Measurements from ENCODE around the gene PPP1R13B. TPM values are rescaled to one million over a fixed set of nuclear protein-coding genes. Genes with fewer than 3 reads are reported as not detected.

PPP1R13B gene
- total RNA-seq, 1 donor from 2014 or later, result 2.5 TPM

DNA sequence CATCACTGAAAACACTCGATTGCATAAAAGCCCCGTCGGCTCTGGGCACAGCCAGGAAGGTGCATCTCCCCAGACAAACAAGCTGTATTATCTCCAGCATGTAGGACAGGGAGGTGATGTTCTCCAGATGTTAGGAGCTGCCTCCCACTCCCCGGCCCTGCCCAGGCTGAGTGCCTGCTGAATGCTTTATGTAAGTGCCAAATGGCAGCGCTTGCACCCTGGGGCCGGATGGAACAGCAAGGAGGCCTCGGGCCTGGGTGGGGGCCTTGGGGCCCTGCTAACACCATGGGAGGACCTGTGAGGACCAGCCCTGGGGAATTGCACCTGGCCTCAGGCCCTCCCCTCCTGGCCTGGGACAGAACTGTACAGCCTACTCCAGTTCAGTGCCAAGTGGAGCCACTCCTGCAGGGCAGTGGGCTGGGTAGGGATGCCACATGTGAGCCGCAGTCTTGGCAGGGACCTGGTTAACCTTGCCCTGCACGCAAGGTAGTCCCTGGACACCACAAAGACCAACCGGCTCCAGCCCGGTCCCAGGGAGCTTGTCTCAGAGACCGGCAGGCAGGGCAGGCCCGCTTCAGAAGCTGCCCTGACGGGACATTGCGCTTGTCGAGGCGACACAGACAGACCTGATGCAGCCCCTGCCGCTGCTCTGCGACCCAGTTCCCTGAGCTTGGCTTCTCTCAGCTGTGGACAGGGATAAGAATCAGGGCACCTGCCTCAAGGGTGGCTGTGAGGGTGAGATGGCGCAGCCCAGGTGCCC lies 35.3 kb upstream of the PPP1R13B start:
- Histone ChIP-seq H3K4me3 (no peak overlapping the region), H3K9me3 (ENCODE audit: low read depth) (no peaks in the 10 kb centered on the region), H3K4me2 (no peak overlapping the region), H4K20me1 (ENCODE audit: low read depth) (no peaks in the 10 kb centered on the region), H3K27me3 (peaks cover 13% of the 10 kb centered on the region), H3K36me3 (no peaks in the 10 kb centered on the region), H3K4me1 (peaks cover 14% of the 10 kb centered on the region), H3F3A (ENCODE audit: low read depth) (peaks cover 7% of the 10 kb centered on the region), H3K27ac (no peak overlapping the region), H3K79me2 (ENCODE audit: low read depth) (no peaks in the 10 kb centered on the region), H3K9ac (no peak overlapping the region), H2AFZ (replicated peaks) (no peak overlapping the region)
- TF ChIP-seq EZH2 (IDR thresholded peaks at IDR 0.05), result no peak
- TF ChIP-seq EZH2phosphoT487 (IDR thresholded peaks at IDR 0.05), result no peak
- TF ChIP-seq, protein P1, sequence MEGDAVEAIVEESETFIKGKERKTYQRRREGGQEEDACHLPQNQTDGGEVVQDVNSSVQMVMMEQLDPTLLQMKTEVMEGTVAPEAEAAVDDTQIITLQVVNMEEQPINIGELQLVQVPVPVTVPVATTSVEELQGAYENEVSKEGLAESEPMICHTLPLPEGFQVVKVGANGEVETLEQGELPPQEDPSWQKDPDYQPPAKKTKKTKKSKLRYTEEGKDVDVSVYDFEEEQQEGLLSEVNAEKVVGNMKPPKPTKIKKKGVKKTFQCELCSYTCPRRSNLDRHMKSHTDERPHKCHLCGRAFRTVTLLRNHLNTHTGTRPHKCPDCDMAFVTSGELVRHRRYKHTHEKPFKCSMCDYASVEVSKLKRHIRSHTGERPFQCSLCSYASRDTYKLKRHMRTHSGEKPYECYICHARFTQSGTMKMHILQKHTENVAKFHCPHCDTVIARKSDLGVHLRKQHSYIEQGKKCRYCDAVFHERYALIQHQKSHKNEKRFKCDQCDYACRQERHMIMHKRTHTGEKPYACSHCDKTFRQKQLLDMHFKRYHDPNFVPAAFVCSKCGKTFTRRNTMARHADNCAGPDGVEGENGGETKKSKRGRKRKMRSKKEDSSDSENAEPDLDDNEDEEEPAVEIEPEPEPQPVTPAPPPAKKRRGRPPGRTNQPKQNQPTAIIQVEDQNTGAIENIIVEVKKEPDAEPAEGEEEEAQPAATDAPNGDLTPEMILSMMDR (IDR thresholded peaks at IDR 0.05), result no peak
- Mint-ChIP-seq H3K9me3 (no peaks in the 10 kb centered on the region), H3K36me3 (no peaks in the 10 kb centered on the region), H3K27me3 (ENCODE audit: insufficient read depth, low read depth) (peaks cover 2% of the 10 kb centered on the region), H3K4me1 (peaks cover 39% of the 10 kb centered on the region), H3K27ac (no peak overlapping the region), H3K4me3 (no peak overlapping the region)
- DNase-seq (ENCODE audit: low spot score), result no peak

DNA sequence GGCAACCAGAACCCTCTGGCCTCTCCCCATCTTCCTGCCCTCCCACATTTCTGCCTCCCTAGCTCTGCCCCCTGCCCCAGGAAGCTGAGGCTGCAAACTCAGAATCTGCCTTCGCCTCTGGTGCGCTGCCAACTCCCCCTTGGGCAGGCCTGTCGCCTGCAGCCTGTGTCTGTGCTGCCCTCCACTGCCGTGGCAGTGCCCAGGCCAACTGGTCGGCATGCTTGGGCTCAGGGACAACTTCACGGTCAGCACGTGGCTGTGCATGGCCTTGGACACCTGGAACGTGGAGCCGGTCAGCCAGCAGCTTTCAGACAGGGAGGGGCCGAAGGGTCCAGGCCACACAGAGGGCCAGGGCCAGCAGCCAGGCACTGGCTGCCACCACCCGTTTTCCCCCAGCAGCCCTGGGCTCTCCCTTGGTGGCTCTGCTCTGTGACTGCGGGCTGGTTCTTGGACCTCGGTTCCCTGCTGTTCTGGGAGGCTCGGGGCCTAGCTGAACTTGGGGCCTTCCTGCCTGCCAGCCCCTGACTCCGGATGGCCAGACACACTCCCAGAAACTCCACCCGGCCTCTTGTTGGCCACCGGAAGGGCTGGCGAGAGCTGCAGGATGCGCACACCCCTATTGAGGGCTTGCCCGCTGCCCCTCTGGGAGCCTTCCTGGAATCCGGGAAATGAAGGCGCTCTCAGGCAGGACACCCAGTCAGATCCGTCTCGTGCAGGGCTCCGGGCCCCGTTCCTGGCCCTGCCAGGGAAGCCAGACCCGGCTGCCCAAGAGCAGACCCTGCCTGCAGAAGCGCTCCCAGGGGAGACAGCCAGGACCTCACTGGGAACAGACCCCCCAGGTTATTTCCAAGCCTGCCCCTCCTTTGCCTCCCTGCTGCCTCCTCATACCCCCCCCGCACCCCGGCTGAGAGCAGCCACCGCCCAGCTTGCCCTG lies 34.2 kb upstream of the PPP1R13B start:
- Mint-ChIP-seq H3K27ac (peak overlapping the region; percentile 66), H3K4me1 (peaks cover 36% of the 10 kb centered on the region), H3K27me3 (ENCODE audit: insufficient read depth, low read depth) (peaks cover 2% of the 10 kb centered on the region), H3K36me3 (no peaks in the 10 kb centered on the region), H3K4me3 (no peak overlapping the region), H3K9me3 (no peaks in the 10 kb centered on the region)
- Histone ChIP-seq H3K9ac (no peak overlapping the region), H3K36me3 (no peaks in the 10 kb centered on the region), H3K27ac (no peak overlapping the region), H3K27me3 (peaks cover 13% of the 10 kb centered on the region), H3K4me1 (peaks cover 14% of the 10 kb centered on the region), H3F3A (ENCODE audit: low read depth) (peaks cover 7% of the 10 kb centered on the region), H3K4me2 (no peak overlapping the region), H2AFZ (replicated peaks) (no peak overlapping the region), H3K4me3 (no peak overlapping the region), H4K20me1 (ENCODE audit: low read depth) (no peaks in the 10 kb centered on the region), H3K79me2 (ENCODE audit: low read depth) (no peaks in the 10 kb centered on the region), H3K9me3 (ENCODE audit: low read depth) (no peaks in the 10 kb centered on the region)
- no peak for DNase-seq (ENCODE audit: low spot score)
- TF ChIP-seq EZH2 (IDR thresholded peaks at IDR 0.05) (no peak), EZH2phosphoT487 (IDR thresholded peaks at IDR 0.05) (no peak)
- TF ChIP-seq, protein P1 (IDR thresholded peaks at IDR 0.05), result no peak

DNA sequence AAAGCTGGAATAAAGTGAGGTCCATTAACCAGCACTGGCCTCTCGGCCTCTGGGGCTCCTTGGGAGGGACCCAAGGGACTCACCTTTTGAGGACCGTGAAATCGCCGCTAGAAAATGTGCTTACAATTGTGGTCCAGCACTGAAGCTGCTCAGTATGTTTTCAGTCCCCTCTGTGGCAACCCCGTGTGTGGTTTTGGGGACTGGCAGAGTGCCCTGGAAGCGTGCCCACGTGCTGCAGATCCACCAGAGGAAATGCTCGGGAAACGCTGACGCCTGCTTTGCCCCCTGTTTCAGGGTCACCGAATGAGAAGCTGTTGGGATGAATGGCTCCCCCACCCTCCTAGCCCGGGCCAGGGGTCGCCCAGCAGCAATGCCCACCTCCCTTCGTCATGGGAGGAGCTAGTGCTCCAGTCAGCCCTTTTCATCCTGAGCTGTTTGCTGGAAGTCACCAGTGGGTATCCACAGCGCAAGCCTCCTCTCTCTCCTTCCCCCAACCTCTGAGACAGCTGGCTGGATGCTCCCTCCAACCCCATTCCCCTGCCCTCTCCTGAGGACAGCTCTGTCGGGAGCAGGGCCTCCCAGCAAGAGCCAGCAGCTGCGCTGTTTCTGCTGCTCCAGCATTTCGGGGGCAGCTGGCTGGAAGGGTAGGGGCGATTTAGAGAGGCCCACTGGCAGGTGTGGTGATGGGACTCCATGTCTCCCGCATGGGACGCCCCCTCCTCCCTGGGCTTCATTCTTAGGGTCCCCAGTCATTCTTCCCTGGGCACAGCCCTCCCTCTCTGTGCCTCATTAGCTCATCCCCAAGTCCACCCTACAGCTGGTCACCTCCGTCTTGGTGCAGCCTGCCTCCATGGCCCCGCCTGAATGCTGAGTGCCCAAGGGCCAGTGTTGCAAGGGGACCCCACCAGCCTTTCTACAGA lies 33.2 kb upstream of the PPP1R13B start:
- H3K27ac ChIP-seq, result no peak overlapping the region
- DNase-seq (ENCODE audit: low spot score), result peak; percentile 24
- Mint-ChIP-seq H3K4me3 (no peak overlapping the region), H3K36me3 (no peaks in the 10 kb centered on the region), H3K27ac (peak overlapping the region; percentile 66), H3K27me3 (ENCODE audit: insufficient read depth, low read depth) (peaks cover 2% of the 10 kb centered on the region), H3K4me1 (peaks cover 29% of the 10 kb centered on the region), H3K9me3 (no peaks in the 10 kb centered on the region)
- H2AFZ ChIP-seq (replicated peaks), result no peak overlapping the region
- peaks cover 14% of the 10 kb centered on the region for H3K4me1 ChIP-seq
- H4K20me1 ChIP-seq (ENCODE audit: low read depth), result no peaks in the 10 kb centered on the region
- peaks cover 9% of the 10 kb centered on the region for H3K27me3 ChIP-seq
- TF ChIP-seq, protein P1 (IDR thresholded peaks at IDR 0.05), result no peak
- TF ChIP-seq EZH2 (IDR thresholded peaks at IDR 0.05) (no peak), EZH2phosphoT487 (IDR thresholded peaks at IDR 0.05) (no peak)
- H3K9me3 ChIP-seq (ENCODE audit: low read depth), result no peaks in the 10 kb centered on the region
- no peaks in the 10 kb centered on the region for H3K36me3 ChIP-seq
- H3K9ac ChIP-seq, result no peak overlapping the region
- peak overlapping the region; percentile 17 for H3K4me2 ChIP-seq
- H3K4me3 ChIP-seq, result no peak overlapping the region
- no peaks in the 10 kb centered on the region for H3K79me2 ChIP-seq (ENCODE audit: low read depth)
- H3F3A ChIP-seq (ENCODE audit: low read depth), result peaks cover 7% of the 10 kb centered on the region
